ENCODE data around the gene CD151.
A peak's percentile ranks its signal among the peaks of the same experiment; 100 is the strongest.

CD151 gene

GRCh38 chr11:832529-833113, at the start of gene CD151:
CD151 (plus strand) TSS chr11:832952; CDS start chr11:836070, 3,118 bp downstream.
- no peak for DNase-seq (ENCODE audit: low read depth)

DNA sequence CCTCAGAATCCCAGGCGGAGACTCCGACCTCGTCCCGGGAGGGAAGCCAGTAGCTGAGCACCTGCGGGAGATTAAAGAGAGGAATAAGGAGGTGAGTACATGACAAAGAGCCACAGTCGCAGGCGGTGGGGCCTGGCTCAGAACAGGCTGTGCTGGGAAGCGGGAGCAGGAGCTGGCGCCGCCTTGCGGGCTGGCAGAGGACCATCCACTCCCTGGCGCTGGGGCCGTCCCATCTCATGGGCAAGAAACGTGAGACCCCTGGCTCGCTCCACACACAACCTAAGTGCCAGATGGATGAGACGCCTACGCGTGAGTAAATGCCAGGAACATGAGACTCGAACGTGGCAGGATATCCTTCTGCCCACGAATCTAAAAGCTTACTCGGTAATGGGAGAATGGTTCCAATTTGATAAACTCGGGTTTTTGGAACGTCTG, 49.2 kb upstream of the CD151 start:
- DNase-seq (ENCODE audit: low read depth) = no peak

DNA sequence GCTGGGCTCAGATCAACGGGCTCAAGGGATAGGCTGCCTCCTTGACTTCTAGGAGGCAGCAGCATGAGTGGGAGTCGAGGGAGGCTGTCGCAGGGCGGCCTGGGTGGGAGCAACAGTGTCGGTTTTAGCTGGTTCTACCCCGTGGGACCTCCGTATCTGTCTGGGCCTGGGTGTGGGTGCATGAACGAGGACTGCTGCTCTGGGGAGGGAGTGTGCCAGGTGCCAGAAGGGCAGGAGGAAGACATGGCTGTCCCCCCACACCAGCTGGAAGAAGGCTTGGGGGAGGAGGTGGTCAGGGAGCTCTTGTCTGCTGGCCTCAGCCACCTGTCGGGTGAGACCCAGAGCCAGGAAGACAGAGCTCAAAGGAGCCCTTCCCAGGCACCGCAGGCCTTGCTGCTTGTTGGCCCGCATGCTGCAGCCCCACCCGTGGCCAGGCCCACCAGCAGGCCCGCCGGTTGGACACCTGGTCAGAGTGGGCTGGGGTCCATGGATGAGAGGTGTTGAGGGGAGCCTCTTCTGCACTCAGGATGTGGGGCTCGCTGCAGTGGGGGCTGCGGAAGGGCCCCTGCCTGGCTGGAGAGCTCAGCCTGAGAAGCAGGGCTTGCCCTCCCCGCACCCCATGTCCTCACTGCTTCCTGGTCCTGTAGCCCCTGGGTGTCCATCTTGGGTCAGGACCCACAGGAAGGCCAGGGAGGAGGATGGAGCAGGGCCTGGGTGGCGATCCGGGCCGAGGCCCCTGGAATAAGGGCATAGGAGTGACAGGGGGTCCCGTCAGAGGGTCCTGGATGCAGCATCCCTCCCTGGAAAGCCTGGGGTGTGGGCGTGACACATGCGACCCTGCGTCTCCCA, 46.3 kb upstream of the CD151 start:
- no peak for DNase-seq (ENCODE audit: low read depth)

GRCh38 chr11:787084-787675, 45.6 kb upstream of the CD151 start:
- no peak for DNase-seq (ENCODE audit: low read depth)

DNA sequence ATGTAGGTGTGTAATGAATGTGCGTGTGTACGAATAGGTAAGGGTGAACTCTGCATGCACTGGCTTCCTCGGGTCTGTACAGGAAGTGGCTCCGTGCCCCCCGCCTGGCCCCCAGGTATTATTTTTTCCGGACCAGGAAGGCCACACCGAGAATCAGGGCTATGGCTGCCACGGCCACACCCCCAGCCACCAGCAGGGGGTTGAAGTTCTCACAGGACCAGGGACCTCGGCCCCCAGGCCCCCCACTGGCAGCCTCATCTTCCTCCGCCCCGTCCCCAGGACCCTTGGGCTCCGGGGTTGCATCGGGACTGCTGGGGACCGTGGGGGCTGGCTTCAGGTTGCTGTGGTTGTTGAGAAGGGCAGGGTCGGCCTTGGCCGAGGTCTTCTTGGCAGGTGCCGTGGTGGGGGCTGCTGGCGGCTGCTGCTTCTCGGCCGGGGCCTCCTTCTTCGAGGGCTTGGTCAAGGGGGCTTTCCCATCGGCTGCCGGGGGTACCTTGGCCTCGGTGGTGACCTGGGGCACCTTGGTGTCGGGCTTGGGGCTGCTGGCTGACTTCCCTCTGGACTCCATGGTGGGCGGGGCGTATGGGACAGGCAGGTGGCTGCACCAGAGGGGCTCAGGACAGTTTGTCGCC, 44.6 kb upstream of the CD151 start:
- DNase-seq (ENCODE audit: low read depth) = no peak

GRCh38 chr11:788953-789940, 43.5 kb upstream of the CD151 start:
- no peak for DNase-seq (ENCODE audit: low read depth)

- DNase-seq (ENCODE audit: low read depth) = no peak
Measured at GRCh38 chr11:789943-790342, 42.8 kb upstream of the CD151 start, which contains the start of gene CEND1. CEND1 (minus strand) TSS chr11:790090; CDS start chr11:788576, 1,514 bp downstream.

- no peak for DNase-seq (ENCODE audit: low read depth)
Measured at GRCh38 chr11:790721-791564, 41.8 kb upstream of the CD151 start.

DNA sequence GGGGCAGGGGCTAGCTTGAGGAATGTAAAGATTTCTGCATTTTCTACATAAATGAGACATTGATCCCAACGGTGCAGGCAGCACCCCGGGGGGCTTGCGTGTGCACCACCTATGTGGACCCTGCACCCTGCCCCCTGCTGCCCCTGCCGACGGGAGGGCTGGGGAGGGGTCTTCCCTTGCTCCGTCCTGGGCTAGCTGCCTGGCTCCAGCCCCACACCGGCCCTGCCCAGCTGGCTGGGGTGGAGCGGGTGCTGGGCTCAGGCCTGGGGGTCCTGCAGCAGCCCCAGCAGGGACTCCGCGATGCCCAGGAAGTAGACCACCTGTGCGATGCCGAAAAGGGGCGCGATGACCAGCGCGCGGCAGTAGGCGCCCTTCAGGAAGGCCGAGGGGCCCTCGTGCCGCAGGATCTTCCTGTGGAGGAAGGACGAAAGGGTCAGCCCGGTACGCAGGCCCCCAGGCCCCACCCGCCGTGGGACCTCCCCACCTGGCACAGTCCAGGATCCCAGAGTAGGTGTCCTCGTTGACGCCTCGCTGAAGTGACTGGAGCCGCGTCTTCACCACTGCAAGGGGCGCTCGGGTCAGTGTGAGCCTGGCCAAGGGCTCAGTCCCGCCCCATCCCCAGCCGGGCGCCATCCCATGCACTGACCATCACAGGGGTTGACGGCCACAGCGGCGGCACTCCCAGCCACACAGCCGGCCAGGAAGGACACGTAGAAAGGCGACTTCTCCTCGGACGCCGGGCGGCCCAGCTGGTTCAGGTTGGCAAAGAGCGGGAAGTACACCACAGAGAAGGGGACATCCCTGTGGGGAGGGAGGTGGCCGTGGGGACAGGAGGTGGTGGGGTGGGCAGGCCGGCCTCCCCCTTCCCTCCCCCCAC, 40.9 kb upstream of the CD151 start:
- no peak for DNase-seq (ENCODE audit: low read depth)

GRCh38 chr11:792535-792821, 40.3 kb upstream of the CD151 start:
- no peak for DNase-seq (ENCODE audit: low read depth)

DNA sequence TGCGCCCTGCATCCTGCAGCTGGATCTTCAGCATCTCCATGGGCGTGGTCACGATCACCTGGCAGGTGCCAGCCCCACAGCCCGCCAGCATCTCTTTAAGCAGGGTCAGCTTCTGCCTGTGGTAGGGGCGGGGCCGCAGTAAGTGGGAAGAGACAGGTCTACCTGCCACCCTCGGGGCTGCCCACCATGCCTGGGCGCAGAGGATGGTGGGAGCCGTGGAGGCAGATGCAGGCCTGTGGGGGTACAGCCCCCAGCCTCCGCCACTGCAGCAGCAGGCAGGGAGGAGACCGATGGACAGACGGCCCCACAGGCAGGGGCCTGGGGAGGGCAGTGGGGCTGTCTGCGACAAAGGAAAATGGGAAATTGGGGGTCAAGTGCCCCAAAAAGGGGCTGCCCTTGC, 39.9 kb upstream of the CD151 start:
- no peak for DNase-seq (ENCODE audit: low read depth)

- DNase-seq (ENCODE audit: low read depth) = no peak
Measured at GRCh38 chr11:793556-793955, 39.2 kb upstream of the CD151 start.

DNA sequence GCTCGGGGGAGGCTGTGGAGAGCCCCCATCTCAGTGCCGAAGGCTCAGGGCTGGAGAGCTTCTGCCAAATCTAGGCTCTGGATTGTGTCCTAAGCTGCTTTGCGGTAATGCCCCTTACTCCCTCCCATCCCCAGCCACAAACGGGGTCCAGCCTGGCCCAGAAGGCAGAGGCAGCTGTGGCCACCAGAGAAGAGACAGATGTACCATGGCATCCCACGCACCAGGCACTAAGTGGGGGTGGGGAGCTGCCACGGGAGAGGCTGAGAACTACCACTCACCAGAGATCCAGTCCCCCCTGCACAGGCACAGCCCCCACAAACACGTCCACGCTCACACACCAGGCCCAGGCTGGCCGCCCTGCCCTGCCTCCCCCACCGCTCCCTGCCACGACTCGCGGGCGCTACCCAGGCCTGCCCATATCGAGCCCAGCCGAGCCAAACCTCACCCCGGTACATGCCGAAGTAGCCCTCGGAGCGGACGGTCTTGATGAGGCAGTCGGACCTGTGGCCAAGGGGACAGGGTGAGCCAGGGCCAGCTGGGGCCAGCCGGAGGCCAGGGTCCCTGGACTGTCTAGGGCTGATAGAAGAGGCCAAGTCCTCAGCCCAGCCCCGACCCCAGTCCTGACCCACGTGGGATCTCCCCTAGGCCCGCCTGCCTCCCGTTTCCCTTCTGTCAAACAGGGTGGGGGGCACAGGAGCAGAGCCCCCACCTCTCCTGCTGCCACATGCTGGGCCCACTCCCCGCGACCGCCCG, 38.6 kb upstream of the CD151 start:
- DNase-seq (ENCODE audit: low read depth) = no peak

DNA sequence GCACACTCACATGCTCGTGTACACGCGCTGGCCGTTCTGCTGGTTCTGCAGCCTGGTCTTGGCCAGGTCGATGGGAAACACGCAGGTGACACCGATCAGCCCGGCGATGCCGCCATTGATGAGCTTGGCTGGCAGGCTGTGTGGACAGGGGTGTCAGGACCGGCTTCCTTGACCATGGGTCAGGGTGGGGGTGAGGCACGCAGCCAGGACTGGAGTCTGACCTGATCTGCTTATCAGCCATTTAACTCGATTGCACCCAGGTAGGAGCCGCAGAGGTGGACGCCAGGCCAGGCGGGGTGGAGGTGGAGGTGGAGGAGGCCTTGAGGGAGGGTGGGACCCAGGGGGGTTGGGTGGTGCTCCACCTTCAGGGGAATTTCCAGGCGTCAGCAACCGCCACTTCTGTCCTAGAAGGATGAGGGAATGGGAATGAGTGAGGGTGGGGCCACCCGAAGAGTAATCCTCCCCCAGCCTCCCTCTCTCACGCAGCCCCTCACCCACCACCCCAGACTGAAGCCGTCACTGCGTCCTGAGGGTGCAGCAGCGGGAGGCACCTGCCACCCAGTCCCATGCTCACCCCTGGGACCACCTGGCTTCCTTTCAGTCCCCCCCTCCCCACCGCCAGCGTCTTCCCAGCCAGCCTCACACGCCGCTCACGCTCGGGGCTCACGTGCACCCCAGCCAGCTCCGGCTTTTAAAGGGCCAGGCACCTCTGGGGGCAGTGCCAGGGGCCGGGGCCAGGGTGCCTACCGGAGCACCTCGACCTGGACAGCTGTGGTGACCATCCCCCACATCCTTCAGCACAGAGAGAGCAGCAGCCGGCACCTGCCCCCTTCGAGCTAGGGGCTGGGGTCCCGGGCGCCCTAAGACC, 37.8 kb upstream of the CD151 start:
- no peak for DNase-seq (ENCODE audit: low read depth)

DNA sequence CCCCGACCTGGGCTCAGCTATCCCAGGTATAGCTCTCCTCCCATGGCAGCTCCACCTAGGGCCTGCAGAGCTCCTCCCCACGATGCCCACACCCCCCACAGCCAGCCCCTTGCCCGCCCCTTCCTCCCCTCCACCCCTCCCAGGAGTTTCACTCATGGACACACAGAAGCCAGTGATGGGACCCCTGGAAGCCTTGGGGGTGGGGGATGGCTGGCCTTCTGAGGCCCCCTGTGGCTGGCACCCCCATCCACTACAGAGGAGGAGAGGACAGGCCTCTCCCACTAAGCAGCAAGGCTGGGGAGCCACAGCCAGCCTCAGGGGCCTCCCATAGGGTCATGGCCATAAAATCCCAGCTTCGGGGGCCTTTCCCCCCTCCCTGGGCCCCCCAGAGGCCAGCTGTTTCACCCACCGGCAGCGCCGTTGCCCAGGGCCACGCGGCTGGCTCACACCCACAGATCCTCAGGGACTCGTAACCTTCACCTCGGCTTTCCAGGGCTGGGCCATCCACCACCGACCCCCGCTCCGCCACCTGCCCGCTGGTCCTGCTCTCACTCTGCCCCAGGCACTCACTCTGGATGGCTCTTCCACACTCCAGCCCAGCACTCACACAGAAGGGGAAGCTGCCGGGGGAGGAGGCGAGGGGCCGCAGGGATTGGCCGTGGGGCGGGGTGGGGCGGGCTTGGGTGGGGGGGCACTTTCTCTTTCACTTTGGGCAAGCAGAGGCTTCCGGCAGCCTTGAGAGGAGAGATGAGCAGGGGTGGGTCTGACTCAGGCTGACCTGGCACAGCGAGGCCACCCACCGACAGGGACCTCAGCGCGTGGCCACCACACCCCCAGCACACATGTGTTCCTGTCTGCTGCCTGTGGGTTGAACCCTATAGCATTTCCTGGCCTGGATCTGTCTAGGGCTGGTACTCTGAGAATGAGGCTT, 36.9 kb upstream of the CD151 start:
- DNase-seq (ENCODE audit: low read depth) = peak; percentile 70

DNA sequence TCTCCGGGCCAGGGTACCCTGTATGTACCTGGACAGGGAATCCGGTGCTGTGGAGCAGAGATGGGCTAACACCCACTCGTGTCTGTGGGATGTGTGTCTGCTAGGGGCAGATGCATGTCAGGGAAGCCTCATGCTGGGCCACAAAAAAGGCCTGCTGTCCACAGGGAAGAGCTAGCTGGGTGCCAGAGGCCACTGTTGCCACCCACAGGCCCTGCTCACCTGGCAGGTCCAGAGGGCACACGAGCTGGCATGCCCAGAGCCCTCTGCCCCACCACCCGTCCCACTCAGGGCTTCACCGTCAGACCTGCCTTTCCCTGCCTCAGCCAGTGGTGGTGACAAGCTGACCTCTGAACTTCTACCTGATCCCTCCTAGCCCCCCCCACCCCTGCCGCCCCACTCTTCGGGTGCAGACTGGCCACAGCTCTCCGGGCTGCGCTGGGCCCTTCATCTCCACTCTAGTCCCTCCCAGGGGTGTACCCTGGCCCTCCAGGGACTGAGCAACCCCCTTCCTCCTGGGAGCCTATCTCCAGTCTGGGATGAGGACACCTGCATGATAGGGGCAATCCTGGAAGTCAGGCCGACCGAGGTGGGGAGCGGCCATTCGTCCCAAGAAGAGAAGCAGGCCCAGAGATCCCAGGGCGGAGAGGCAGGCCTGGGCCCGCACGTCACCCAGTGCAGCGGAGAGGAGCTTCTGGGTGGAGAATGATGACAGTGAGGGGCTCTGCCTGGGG, 36.0 kb upstream of the CD151 start:
- DNase-seq (ENCODE audit: low read depth) = no peak

Measured in T-helper 22 cell (primary cell).